DLD1 (cell line): ENCODE results near the gene TAF7.
"Not testable (repeated sequence)": the region's sequence is repeated elsewhere in the genome, so short reads cannot be mapped to it uniquely, and the experiment has no call there.

Source experiments
- in situ Hi-C: cut with HindIII; loops from 2 replicates; pipeline ENCODE4 v1.10.0; 2017; ENCODE audit warnings: low sequenced_read_pairs

Gene TAF7

DNA sequence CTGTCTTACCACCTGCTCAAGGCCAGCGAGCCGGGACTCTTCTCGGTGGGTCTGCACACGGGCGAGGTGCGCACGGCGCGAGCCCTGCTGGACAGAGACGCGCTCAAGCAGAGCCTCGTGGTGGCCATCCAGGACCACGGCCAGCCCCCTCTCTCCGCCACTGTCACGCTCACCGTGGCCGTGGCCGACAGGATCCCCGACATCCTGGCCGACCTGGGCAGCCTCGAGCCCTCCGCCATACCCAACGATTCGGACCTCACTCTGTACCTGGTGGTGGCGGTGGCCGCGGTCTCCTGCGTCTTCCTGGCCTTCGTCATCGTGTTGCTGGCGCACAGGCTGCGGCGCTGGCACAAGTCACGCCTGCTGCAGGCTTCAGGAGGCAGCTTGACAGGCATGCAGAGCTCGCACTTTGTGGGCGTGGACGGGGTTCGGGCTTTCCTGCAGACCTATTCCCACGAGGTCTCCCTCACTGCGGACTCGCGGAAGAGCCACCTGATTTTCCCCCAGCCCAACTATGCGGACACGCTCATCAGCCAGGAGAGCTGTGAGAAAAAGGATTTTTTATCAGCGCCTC is 20.3 kb upstream of the TAF7 start:
- in situ Hi-C loops, result loop anchor here (25.0 kb wide), 1 partner anchor 171 kb away; no protein-coding TSS in a partner anchor

DNA sequence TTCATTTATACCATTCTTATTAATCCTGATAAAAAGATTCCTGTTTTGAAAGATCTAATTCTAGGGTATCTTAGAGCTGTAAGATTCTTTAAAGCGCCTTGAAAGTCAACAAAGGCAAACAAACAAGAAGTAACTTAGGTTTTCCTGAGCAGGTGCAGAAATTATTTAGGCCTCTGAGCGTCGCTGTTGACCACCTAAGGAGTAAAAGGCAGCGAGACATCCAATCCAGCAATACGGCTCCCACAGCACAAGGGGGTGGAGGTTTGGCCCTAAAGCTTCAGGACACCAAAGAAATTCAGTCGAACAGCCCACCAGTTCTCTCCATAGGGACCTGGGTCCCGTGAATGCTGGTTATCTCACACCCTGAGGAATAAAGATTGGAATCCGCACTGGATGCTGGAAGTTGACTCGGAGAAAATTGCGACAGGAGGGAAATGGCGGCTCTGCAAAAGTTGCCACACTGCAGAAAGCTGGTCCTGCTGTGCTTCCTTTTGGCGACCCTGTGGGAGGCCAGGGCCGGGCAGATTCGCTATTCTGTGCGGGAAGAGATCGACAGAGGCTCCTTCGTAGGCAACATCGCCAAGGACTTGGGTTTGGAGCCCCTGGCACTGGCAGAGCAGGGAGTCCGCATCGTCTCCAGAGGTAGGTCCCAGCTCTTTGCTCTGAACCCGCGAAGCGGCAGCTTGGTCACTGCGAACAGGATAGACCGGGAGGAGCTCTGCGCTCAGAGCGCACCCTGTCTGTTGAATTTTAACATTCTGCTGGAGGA is 18.1 kb upstream of the TAF7 start, which contains the start of gene PCDHGA2:
TSS of gene PCDHGA2 (plus strand) at position 223 of the 769 bp plus-strand sequence.
- in situ Hi-C loops, result loop anchor here (25.0 kb wide), 1 partner anchor 174 kb away; no protein-coding TSS in a partner anchor

DNA sequence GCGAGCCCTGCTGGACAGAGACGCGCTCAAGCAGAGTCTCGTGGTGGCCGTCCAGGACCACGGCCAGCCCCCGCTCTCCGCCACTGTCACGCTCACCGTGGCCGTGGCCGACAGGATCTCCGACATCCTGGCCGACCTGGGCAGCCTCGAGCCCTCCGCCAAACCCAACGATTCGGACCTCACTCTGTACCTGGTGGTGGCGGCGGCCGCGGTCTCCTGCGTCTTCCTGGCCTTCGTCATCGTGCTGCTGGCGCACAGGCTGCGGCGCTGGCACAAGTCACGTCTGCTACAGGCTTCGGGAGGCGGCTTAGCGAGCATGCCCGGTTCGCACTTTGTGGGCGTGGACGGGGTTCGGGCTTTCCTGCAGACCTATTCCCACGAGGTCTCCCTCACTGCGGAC is 12.0 kb upstream of the TAF7 start:
- in situ Hi-C loops, result loop anchor here (25.0 kb wide), 1 partner anchor 180 kb away; no protein-coding TSS in a partner anchor

DNA sequence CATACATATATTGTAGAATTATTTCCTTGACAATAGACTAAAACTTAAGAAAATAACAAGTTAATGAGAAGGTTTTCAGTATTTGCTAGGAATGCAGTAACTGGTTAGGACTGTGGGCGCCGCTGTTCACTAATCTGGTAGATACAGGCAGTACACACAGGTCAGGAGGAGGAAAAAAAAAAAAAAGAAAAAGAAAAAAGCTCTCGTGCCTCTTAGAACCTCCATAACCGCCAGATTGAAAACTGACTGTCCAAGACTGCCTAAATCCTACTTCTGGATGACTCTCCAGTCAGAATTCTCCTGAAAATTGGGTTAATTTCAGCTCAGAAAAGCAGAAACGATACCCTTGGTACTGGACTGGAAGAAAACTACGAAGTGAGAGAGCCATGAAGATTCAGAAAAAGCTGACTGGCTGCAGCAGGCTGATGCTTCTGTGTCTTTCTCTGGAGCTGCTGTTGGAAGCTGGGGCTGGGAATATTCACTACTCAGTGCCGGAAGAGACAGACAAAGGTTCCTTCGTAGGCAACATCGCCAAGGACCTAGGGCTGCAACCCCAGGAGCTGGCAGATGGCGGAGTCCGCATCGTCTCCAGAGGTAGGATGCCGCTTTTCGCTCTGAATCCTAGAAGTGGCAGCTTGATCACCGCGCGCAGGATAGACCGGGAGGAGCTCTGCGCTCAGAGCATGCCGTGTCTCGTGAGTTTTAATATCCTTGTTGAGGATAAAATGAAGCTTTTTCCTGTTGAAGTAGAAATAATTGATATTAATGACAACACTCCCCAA is 9.9 kb upstream of the TAF7 start, which contains the start of gene PCDHGA1:
TSS of gene PCDHGA1 (plus strand) at position 216 of the 782 bp plus-strand sequence.
- in situ Hi-C loops, result loop anchor here (25.0 kb wide), 1 partner anchor 182 kb away; no protein-coding TSS in a partner anchor

DNA sequence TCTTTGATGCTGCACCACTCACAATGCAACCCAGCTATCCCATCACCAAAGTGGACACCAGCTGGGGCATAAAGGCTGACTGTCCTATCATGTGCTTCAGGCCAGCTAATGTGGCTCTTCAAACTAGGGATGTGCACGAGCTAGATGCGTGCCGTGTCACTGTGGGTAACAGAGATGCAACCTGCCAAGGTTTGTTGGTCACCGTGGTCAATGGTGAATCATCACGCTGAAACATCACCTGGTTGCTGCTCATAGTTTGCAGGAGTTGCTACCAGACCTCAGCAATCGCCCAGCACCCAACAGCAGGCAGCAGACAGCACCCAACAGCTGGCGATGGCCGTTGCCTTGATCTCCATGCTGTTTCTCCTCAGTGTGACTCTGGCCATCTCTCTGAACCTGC is 7.6 kb upstream of the TAF7 start:
- in situ Hi-C loops, result loop anchor here (25.0 kb wide), 1 partner anchor 184 kb away; no protein-coding TSS in a partner anchor

DNA sequence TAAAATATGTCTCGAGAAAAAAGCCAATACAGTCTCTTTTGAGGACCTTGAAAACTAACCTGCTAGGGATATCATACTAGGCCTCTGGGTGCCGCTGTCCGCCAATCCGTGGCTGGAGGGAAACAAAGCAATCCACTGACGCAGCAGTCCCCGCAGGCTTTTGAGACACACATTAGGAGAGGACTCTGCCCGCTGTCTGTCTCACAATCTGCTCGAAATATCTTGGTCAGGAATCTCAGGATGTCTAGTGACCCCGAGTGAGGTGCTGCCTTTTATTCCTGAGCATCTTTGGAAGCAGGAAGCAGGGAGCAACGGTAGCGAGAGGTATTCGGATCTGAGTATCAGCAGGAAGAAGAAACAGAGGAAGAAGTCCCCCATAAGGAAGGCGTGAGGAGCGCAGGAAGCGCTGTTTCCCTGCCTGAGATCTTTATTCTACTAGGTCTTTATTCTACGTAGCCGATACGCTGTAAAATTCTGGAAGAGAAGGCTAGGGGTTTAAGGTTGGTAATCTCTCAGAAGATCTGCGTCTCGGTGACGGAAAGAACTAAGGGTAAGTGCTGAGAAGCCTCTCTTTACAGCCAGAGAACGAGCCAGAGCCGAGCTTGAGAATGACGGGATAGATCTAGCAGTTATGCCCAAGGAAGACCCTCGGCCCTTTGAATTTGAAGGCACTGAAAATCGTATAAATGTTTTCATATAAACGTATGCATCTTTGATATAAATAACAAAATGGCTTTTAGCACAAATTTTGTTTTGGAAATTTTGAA is 5.7 kb upstream of the TAF7 start:
- in situ Hi-C loops, result loop anchor here (25.0 kb wide), 1 partner anchor 186 kb away; no protein-coding TSS in a partner anchor

DNA sequence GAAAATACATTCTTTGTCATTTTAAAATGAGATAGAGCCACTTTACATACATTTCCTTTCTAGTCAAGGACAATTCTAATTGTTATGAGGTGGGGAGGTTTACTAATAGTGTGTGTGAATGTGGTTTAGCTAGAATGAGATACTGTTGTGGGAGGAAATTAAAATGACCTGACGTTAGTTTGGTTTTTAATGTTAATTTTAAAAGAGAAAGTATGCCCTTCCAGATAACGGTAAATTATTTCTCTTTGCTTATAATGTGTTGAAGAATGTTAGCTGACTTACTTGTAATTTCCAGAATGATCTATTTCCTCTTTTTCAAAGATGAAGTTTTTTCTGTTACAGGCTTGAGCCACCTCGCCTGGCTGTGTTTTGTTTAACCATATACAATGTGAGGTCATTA is 1.7 kb upstream of the TAF7 start:
- in situ Hi-C loops, result no loop called here

DNA sequence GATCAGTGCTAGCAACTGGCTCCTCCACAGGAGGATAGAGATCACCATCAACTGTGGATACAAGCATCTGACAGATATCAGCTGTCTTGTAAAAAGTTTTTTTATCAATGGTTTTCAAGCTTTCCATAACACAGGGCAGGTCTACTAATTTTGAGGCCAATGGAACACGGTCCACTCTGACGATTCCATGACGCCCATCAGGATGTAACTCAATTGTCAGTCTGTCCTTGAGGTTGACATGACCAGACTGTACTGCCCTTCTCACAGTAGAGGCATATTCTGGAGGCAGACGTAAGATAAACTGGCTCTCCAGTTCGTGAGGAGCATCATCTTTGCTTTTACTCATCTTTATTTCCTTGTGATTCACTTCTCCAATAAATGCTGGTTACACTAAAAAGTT is 885 bp downstream of the TAF7 start:
- in situ Hi-C loops, result no loop called here

DNA sequence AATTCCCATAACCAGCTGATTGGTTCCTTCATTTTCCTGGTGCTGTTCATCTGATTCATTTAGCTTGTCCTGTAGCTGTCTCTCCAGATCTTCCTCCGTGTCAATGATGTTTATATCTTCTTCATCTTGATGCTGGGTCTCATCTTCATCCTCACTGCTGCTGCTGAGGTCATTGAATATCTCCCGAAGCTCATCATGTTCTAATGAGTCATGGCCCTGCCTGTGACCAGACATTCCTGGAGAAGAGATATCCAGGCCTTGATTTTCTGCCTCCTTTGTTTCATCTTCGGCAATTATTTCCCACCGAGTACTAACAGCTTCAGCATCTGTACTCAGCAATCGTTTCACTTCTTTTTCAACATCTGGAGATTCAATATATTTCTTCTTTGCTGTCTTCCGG is 1.4 kb downstream of the TAF7 start:
- in situ Hi-C loops, result no loop called here

DNA sequence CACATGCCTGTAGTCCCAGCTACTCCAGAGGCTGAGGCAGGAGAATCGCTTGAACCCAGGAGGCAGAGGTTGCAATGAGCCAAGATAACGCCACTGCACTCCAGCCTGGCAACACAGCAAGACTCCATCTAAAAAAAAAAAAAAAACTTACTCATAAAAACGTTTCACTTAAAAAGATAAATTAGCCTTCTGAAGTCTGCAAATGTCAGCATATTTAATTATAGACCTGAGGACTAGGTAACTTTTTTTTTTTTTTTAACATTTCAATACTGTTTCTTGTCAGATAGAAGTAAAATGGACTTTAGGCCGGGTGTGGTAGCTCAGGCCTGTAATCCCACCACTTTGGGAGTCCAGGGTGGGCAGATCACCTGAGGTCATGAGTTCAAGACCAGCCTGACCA is 3.6 kb downstream of the TAF7 start:
- in situ Hi-C loops, result not testable (repeated sequence)

DNA sequence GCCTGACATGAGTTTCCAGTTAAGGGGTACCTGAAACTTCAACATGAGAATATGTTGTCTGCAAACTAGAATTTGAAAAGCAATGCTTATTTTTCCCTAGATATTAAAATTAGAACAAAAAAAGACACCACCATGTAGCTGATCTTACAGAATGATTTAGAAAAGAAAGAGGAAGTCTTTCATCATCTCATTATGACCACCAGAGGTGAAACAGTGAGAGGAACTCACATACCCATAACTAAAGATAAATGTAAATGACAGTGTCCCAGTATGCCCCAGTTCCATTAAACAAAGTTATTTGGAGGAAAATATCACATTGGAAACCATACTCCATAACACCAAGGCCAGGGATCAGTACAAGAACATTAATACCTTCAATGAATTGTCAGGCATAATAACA is 6.9 kb downstream of the TAF7 start:
- in situ Hi-C loops, result no loop called here

DNA sequence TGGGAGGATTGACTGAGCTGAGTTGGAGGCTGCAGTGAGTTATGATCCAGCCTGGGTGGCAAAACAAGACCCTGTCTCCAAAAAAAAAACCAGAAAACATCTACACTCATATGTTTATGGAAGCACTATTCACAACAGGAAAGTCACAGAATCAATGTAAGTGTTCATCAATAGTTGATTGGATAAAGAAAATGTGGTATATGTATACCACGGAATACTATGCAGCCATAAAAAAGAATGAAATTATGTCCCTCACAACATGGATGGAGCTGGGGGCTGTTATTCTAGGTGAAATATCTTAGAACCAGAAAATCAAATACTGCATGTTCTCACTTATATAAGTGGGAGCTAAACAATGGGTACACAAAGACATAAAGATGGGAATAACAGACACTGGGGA is 14.0 kb downstream of the TAF7 start:
- in situ Hi-C loops, result no loop called here

DNA sequence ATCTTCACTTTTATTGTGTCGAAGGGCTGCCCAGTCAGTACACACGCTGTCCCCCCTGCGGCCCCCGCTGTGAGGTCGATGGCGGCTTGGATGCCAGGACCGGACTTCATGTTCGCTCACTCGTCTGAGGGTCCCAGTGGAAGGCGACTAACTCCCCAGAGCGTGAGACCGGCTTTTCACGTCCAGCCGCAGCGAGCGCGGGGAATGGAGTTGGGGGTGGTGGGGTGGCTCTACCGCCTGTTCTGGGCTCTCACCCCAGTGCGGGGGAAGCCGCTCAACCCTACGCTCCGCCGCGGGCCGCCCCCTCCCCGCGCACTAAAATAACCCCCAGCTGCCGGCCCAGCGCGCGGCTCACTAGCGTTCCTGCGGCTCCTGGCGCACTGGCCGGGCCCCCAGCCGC is 16.8 kb downstream of the TAF7 start, which contains the start of gene SLC25A2:
TSS of gene SLC25A2 (minus strand) at position 294 of the 400 bp plus-strand sequence. CDS start at position 110, 184 bp downstream.
- in situ Hi-C loops, result loop anchor here (5.0 kb wide), 1 partner anchor 41 kb away; no protein-coding TSS in a partner anchor

DNA sequence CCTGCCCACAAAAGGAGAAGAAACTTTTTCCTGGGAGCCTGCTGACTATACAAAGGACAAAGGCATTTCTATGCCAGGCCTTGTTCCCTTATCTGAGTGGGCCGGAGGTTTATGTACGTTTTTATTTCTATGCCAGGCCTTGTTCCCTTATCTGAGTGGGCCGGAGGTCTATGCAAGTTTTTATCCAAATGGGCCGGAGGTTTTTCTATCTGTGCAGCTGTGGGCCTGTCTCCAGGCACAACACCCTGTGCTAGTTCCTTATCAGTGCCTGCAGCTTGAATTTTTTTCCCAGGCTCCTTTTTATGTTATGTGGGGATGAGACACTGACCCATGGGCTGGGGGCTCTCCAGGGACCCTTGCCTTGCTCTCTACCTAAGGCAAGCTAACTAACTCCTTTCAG is 22.2 kb downstream of the TAF7 start:
- in situ Hi-C loops, result no loop called here

DNA sequence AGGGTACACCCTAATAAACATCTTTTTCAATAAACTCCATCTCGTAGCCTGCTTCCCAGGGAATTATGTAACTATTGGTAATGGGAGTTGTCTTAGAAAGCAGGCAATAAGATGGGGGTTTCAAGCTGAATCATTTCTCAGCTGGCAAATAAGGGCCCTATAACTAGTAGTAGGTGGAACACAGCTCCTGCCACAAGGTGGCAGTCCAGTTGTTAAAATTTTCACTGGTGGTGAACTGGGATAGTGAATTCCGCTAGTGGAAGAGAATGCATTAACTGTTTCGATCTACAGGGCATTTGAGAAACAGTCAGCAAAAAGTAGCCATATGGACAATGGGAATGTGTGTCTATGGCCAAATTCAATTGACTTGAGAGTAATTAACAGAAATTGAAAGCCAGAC is 47.7 kb downstream of the TAF7 start:
- in situ Hi-C loops, result no loop called here

DNA sequence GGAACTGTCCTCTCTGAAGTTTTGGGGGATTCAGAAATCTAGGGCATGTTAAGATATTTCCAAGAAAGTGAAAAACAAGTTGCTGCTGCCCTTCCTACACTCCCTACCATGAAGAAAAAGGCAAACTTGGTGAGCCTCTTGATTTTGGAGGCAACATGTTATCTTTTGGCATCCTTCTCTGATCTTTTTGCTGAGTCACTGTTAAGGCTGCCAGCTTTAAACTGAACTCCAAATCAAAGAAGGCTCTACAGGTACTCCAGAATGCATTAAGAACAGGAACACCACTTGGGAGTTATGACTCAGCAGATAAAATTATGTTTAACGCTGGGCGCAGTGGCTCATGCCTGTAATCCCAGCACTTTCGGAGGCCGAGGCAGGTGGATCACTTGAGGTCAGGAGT is 51.4 kb downstream of the TAF7 start:
- in situ Hi-C loops, result no loop called here
